Measurements from ENCODE around the gene PIAS2.
"Not testable (repeated sequence)": the region's sequence is repeated elsewhere in the genome, so short reads cannot be mapped to it uniquely, and the experiment has no call there.

Gene PIAS2

DNA sequence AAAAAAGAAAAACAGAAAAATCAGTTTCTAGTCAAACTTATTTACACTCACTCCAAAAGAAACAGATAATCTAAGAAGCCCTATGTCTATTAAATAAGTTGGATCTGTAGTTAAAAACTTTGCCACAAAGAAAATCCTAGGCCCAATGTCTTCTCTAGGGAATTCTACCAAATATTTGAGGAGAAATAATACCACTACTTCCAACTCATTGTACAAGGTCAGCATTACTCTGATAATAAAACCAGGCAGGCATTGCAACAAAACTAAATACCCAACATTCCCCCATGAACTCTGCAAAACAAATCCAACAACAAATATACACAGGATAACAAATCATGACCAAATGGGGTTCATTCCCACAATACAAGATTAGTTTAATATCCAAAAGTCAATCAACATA lies 86.7 kb downstream of the PIAS2 start:
- no peak for DNase-seq

DNA sequence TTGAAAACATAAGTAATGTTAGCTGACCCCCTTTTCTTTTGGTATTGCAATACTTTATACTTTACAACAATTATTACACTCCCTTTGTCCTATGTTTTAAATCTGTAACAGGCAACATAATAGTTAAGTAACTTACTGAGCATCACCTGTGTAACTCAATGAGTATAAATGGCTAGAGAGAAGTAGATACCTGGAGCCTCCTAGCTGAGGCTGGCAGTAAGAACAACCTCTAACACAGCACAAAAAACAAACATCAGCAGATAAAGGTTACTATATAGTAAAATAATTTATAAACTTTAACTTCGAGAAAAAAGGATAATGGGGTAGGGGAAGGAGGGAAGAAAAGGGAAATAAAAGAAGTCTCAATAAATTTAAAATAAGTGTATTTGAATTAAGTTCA lies 87.4 kb downstream of the PIAS2 start:
- no peak for DNase-seq

DNA sequence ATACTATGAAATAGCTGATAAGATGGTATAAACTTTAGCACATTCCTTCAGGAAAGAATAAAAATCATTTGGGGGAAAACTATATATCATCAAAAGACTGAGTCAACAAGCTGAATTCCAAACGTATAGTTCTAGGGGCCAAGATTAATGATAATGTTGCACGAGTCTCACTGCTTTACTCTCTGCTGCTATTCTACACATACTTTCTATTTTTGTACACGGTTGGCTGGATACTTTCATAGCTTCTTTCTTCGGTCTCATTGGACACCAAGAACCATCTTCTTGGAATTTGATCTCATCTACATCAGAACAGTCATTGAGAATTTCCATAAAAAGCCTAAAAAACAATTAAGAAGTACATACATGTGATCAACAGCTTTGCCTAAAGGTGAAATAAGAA lies 87.8 kb downstream of the PIAS2 start:
- DNase-seq, result no peak

DNA sequence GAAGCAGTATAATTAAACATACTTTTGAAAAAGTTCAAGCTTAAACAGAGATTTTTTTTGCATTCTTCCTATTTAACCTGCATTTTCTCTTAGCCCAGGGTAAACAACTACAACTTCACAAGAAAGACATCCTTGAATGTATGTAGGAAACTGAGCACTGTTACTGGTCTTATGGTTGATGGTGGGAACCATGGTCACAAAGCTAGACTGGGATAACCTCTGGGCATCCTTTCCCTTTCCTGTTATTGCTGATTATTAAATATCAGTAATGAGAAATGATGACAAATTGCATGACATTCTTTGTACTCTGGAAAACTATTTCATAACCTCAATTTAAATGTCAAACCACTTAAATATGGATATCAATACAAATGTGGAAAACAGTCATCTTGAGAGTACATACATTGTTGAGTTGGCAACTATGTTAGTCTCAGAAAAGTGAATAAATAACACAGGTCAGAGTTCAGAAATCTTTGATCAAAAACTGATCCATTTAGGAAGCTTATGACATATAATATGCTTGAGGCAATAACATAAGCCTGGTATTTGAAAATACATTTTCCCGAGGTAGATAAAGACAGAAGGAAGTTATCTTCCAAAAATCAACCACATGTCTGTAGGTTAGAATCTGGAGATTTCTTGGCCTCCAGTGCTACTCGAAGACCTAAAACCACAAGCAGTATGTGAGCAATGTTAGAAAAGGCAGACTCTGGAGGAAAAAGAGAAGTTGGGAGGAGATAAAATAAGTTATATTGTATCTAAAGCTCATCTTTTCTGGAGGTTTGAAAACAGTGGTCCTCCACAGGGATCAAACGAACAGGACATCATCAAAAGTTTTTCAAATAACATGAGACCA lies 95.2 kb downstream of the PIAS2 start:
- peak; percentile 41 for DNase-seq

DNA sequence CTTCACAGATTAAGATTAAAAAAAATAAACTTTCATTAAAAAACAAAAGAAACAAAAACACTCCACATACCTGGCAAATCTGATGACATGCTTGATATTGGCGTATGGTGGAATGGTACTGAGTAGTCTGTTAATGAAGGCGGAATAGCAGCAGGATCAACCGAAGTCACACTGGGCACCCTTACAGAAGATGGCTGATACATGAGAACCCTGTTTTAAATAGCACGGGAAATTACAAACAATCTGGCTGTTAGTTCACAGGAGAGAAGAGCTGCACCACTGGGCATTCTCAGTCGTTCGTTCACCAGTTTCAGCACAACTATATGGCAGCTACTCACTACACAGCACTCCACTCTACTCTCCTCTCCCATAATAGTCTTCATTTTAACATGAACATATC lies 96.4 kb downstream of the PIAS2 start:
- no peak for DNase-seq

DNA sequence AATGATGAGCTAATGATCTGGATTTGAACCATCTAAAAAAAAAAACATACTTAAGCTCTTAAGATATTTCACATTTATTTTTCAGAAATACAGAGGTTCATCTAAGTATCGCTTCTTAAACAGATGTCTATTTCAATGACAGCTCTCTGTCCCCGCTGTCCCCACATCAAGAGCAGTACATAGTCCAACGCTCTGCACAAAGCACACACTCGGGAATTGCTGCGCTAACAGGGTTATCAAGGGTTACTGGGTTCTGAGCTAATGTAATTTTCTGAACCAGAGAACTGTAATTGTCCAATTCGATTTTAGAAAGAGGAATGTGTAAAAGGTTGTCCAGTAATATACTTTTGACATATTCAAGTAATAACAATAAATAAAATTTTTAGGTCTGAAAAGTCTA lies 101.6 kb downstream of the PIAS2 start:
- no peak for DNase-seq

DNA sequence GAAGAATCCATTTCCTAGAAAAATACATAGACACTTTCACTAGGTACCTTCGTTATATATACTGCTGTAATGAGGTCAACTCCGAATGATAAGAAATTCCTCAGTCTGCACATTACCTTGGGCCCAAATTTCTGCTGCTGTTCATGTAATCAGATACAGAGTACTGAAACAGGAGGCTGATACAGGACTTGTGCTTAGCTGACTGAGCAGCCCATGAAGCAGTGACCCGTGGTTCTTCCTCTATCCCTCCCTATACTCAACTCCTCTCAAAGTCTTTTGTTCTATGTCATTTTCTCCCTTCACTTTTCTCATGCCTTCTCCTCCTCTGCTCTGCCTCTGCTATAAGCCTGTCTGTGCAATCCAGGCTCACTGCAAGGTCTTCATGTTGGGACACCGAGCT lies 102.9 kb downstream of the PIAS2 start:
- DNase-seq, result no peak

DNA sequence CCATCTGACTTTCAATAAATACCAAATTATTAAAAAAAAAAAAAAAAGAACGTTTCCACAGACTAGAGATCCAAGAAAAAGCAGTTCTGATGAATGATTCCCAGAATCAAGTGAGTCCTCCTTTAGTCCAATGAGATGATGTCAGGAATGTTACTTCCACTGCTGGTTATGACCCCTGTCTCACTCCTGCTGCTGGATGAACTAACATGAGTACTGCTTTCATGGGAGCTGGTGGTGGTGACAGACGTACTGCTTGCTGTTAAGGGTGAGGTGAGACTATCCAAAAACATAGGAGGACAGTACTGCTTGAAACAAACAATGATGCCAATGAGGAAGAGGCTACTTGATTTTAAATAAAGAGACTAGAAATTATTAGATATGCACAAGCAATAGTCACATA lies 105.0 kb downstream of the PIAS2 start:
- DNase-seq, result no peak

DNA sequence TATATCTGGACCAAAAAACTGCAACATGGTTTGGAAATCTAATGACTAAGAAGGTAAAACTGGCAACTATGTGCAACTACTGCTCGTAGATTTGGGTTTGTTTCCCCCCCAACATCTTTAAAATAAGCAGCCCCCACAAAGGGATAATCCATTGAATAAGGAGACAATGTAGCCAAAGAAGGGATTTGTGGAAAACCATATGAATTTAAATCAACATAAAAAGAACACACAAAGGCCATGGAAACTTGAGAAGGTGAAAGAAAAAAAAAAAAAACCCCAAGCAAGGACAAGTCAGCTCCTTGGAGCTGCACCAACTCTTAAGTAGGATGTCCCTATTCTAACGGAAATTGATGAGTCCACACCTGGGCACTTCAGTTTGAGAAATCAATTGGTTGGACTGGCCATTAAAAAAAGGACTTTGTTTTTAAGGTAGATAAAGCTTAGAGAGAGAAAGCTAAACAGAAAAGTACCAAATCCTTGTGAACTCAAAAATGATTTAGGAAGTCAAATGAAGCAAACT lies 106.8 kb downstream of the PIAS2 start:
- no peak for DNase-seq

DNA sequence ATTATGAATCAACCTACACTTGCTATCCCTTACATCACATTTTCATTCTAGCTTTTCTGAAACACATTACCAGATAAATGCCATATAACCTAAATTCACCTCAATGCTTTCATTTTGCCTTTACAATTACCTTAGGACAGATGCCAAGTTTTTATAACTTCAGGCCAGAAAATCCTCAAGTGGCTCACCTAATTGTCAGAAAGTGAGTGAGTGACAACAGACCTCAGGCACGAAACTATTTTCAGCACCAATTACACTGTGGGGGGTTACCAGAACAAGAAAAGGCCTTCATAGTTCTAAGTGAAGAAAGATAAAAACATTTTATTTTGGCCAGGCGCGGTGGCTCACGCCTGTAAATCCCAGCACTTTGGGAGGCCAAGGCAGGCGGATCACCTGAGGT lies 108.2 kb downstream of the PIAS2 start:
- DNase-seq, result no peak

DNA sequence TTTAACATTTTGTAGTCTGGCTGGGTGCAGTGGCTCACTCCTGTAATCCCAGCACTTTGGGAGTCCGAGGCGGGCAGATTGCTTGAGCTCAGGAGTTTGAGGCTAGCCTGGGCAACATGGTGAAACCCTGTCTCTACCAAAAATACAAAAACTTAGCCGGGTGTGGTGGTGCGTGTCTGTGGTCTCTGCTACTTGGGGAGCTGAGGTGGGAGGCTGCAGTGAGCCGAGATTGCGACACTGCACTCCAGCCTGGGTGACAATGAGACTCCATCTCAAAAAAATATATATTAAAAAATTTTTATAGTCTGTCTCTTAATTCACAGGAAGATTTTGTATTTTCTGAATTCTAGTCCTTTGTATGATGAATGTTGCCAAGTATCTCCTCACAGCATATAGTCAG lies 121.4 kb downstream of the PIAS2 start:
- not testable (repeated sequence) for DNase-seq

DNA sequence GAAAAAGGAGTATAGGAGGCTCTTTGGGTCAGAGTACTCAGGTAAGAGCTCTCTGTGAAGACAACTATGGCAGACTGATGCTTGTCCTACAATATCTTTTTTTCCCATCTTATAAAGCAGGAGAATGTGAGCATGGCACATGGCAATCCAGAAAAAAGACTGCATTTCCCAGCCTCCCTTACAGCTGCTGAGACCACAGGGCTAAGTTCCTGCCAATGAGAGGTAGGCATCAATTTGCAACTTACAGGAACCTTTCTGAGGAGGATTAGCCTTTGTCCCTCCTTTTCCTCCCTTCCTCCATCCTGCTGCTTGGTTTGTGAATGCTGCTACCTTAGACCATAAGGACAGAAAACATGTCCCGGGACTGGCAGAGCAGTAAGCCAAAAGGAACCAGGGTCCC lies 122.7 kb downstream of the PIAS2 start:
- no peak for DNase-seq

DNA sequence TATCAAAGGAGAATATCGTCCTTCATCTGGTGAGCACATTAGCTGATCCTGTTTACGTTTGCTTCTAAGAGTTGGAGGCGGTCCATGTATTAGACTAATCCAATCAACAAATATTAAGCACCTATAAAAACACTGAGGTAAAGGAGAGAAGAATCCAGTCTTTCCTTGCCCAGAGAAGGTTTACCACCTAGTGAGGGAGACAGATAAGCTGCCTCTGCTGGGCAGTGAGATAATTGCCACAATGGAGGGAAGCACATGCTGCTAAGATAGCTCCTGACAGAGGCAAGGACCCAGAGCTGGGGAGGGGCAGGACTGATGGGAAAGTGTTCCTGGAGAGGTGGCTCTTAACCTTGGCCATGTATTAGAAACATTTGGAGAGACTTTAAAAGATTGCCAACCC lies 123.7 kb downstream of the PIAS2 start:
- DNase-seq, result peak; percentile 14

DNA sequence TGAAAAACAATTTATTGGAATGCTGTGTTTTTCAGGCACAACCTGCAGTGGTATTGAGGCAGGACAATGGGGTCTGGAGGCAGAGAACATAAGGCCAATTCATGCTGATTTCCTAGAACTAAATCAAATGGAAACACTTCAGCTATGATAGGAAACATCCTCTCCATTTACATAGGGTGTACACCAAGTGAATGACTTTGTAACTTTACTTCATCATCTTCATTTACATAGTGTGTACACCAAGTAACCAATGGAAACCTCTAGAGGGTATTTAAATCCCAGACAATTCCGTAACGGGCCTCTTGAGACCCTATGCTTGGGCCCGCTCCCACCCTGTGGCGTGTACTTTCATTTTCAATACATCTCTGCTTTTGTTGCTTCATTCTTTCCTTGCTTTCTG lies 128.2 kb downstream of the PIAS2 start:
- DNase-seq, result no peak

DNA sequence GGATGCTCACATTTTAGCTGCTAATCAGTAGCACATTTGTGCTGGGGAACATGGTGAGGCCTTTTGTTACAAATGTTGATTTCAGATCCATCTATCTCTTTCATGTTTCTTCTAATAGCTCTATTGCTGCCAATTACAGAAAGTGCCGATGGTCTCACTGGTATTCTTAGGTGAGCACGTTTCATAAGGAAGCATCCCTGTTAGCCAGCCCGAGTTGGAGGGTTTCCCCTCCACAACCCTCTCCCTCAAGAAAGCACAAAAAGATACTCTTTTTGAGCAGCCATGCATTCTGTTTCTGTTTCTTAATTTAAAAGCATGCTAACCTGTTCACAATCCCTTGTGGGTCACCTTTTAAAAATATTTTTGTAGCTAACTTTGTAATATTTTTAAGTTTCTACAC lies 129.6 kb downstream of the PIAS2 start:
- DNase-seq, result no peak

DNA sequence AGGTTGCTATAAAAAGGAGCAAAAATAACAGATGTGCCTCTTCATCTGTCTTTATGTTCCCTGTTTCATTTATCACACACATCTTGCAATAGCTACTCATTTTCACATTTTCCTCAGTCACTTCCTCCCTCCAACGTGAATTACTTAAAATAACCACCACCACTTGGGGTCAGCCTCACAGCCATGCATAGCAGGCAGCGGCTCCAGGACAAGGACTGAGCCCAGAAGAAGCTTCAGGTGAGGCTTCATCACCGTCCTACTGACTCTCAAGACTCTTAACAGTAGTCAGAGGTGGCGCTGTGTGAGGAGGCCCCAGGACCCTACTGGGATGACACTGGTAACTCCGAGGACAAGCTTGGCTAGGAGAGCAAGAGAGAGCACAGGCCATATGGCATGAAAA lies 144.9 kb downstream of the PIAS2 start:
- peak; percentile 51 for DNase-seq

DNA sequence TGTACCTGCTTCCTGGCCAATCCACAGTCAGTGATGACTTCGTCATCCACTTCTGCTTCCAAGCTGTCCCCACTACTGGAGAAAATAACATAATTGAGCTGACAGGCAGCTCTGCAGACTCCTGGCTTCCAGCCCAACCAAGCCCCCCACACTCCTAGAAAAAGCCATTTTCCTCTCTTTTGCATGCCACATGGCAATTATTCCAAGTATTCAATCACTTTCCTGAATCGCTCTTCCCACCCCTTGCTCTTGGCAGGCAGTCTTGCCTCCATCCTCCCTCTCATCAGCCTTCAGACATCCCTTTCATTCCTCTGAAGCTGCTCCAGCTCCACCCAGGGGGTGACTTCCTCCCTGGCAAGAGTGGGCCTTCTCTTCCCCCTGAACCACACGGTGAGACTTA lies 146.2 kb downstream of the PIAS2 start:
- no peak for DNase-seq

DNA sequence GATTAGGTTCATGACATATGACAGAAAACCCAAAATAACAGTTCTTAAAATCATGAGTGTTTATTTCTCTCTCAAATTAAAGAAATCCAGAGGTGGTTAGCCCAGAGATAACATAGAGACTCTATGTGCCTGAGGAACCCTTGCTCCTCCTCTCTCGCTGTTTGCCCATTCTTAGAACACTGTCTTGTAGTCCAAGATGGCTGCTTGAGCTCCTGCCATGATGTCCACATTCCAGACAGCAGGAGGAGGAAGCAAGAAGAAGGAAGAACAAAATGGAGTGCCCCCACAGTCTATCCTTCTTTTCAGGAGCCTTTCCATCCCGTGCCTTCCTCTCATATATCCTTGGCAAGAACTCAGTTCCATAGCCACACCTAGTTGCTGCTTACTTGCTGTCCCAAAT lies 146.6 kb downstream of the PIAS2 start:
- no peak for DNase-seq

DNA sequence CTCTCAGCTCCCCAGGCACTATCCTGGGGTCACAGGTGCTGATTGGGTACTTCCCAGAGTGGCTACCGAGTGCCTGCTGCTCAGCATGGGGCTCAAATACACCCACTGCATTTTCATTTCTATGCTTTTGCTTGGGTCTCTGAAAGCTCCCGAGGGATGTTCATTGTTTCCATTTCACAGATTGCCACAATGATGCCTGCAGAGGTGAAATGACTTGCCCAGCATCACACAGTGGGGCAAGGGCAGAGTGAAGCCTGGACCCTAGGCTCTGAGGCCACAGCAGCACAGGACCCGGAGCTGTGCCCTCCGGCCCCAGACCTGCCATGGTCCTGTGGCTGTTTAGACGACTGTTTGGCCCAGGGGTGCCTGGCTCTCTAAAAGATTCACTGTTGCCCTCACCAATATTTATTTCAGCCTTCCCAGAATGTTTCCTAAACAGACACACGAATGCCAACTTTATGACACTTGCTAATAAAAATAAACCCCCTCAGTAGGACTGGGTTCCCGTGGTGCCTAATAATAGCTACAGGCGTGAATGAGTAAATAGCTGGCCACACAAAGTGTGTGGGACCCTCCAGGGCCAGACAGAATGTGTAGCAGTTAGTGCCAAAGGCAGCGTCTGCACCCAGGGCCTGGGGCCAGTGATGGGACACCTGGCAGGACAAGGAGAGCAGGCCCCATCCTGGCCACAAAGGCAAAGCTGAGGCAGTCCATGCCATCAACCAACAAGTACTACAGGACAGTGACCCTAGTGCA lies 149.0 kb downstream of the PIAS2 start:
- no peak for DNase-seq

DNA sequence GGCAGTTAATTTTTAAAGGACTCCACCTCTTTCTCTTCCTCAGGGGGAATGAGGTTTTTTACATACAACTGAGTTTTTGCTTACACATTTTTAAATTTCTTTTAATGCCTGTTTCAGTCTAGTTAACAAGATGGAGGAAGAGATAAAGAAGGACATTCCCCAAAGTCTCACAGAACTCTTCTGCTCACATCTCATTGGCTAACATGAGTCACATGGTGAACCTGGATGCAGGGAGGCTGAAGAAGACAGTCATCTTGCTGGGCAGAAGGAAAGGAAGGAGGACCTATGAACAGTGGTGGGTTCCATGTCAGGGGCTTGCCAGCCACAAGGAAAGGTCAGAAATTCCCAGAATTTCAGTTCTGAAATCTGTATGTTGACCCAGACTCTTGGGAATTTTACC lies 150.1 kb downstream of the PIAS2 start:
- DNase-seq, result peak; percentile 64

DNA sequence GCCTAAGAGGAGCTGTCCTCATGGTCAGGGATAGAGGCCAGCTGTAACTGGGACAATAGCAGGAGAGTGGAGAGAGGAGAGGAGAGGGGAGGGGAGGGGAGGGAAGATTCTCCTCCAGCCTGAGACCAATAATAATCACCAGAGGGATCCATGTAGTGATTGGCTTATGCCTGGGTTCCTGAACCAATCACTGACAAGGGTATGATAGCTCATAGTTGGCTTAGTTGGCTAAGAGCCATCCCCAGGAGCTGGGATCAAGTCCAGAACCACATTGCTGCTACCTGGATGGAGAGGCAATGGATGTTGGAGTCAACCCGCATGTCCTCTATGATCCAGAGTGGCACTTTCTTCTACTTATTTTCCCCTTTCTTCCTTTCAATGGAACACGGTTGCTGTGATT lies 152.7 kb downstream of the PIAS2 start:
- DNase-seq, result no peak

DNA sequence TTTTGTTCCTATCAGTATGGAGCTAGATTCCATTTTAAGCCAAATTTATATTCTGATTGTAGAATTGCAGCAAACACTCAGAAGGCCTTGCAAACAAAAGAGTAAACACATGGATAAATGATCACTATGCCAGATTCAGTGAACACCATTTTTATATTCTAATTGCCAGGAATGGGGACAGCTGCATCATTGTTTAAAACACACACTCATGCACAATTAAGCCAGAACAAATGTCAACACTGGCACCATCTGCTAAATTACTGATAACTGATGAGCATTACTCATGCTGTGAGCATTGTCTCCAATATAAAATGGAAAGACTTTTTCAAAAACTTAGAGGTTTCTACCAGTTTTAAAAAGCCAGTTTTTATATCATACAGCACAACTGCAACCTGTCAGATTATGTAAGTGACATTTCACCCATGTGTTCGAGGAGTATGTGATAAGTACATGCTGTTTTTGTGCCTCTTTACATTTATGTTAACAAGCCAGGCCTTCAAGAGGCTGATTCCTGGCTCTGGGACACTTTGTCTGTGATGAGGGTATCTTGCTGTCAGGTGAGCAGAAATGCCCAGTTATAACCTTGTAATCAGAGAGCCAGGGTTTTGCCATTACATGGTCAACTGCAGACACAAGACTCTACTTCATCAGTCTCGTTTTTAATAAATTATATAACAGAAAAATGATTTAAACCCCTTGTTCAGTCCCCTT lies 156.1 kb downstream of the PIAS2 start:
- no peak for DNase-seq

DNA sequence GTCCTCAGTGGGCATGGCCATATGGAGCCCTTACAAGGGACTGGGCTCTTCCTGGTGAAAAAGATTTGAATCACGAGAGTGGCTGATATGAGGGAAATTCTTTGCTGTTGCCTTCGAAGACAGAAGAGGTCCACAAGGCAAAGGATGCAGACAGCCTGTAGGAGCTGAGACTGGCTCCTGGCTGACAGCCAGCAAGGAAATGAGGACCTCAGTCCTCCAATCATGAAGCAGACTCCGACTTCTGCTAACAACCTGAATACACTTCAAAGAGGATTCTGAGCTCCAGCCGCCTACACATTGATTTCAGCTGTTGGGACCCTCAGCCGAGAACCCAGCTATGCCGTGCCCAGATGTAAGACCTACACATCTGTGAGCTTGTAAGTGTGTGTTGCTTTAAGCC lies 157.4 kb downstream of the PIAS2 start:
- DNase-seq, result no peak
